Transverse colon (tissue), 4 donors: ENCODE measurements around the gene SIRT5. TPM values are rescaled to one million over a fixed set of nuclear protein-coding genes. Genes with fewer than 3 reads are reported as not detected.

ENCODE experiments used
- DNase-seq: peaks from one replicate; pipeline ENCODE4 v3.0.0-alpha.2; 2019
- H3K27ac ChIP-seq, 4 donors: fragments of 200-600 bp; sonication (generic); 2 replicates each; pipeline ENCODE4 v1.5.1; 2016 to 2018; ENCODE audit warnings: inconsistent platforms in 4 of 4
- H3K27me3 ChIP-seq: fragments of 200-600 bp; sonication (generic); 2 replicates; pipeline ENCODE4 v1.5.1; 2017; ENCODE audit warnings: inconsistent platforms
- H3K36me3 ChIP-seq, 4 donors: fragments of 200-600 bp; sonication (generic); 2 replicates each; pipeline ENCODE4 v1.5.1; 2017 to 2019; ENCODE audit warnings: inconsistent platforms in 4 of 4
- H3K4me1 ChIP-seq, 4 donors: fragments of 200-600 bp; sonication (generic); 2 replicates each; pipeline ENCODE4 v1.5.1; 2017 to 2020; ENCODE audit warnings: inconsistent platforms in 4 of 4
- H3K4me3 ChIP-seq, 4 donors: fragments of 200-600 bp; sonication (generic); 1 replicate in 1 of 4; 2 replicates in 3 of 4; pipeline versions ENCODE4 v1.5.1 to v1.6.1; 2017 to 2019; ENCODE audit warnings: inconsistent platforms in 4 of 4
- H3K9me3 ChIP-seq, 2 donors: fragments of 200-600 bp; sonication (generic); 2 replicates each; pipeline ENCODE4 v1.5.1; 2017 to 2019; ENCODE audit warnings: inconsistent platforms in 2 of 2
- EP300 ChIP-seq: sonication (generic); formaldehyde crosslinking; IDR thresholded peaks from one replicate; pipeline ENCODE4 v1.6.1; 2017; ENCODE audit warnings: antibody characterized with exemption, low read depth
- POLR2A ChIP-seq: fragments of 450-650 bp; IDR thresholded peaks from one replicate; pipeline ENCODE4 v1.6.1; 2016; ENCODE audit warnings: antibody characterized with exemption, mild to moderate bottlenecking, moderate library complexity
- POLR2AphosphoS5 ChIP-seq, 3 donors: sonication (generic); formaldehyde crosslinking; IDR thresholded peaks; one replicate each; pipeline ENCODE4 v1.6.1; 2016; ENCODE audit warnings: antibody characterized with exemption in 3 of 3
- WGBS, 2 donors: methylation state at CpG; one replicate each; pipeline ENCODE4 v1.1.5; 2018; ENCODE audit warnings: low coverage in 1 of 2; 5-methylcytosine and 5-hydroxymethylcytosine counted together
- in situ Hi-C, 4 donors: fragments of 200-750 bp; cut with MboI; loops; one replicate each; pipeline versions ENCODE4 v1.15.0 to v1.15.1; 2017; ENCODE audit warnings: low sequenced_read_pairs in 3 of 4, low pct_ligation_motif_present in 1 of 4, low pct_unique_long_range_greater_than_20kb in 1 of 4
- intact Hi-C: fragments of 100-400 bp; cut with DNase I; formaldehyde crosslinking; loops from one replicate; pipeline ENCODE4 v1.15.1; 2023; ENCODE audit warnings: low total_unique reads
- total RNA-seq, 4 donors: library from RNA; depleted of rRNA; stranded (reverse); fragments of >200 nt; gene quantifications; one replicate each; pipeline ENCODE4 v1.1.0, GENCODE V29; 2016
- TF ChIP-seq, protein P1 (sequence below), 5 experiments: fragments of 200-600 bp in 3 of 5; fragments of 450-650 bp in 2 of 5; sonication (generic) in 3 of 5; IDR thresholded peaks; 1 replicate in 2 of 5; 2 replicates in 3 of 5; pipeline ENCODE4 v1.5.1; 2016 to 2017; ENCODE audit warnings: antibody characterized with exemption in 5 of 5, inconsistent platforms in 3 of 5, mild to moderate bottlenecking in 2 of 5, moderate library complexity in 1 of 5

The SIRT5 gene
- total RNA-seq, 4 donors from 2014 or later, result 10.1 to 21.0 (median 13.9) TPM

GRCh38 chr6:13605634-13606033 is 31.2 kb downstream of the SIRT5 start:
- H3K4me3 ChIP-seq, result no peak overlapping the region
- in situ Hi-C loops, result no loop called here
- H3K4me1 ChIP-seq, result no peaks in the 10 kb centered on the region
- TF ChIP-seq, protein P1, sequence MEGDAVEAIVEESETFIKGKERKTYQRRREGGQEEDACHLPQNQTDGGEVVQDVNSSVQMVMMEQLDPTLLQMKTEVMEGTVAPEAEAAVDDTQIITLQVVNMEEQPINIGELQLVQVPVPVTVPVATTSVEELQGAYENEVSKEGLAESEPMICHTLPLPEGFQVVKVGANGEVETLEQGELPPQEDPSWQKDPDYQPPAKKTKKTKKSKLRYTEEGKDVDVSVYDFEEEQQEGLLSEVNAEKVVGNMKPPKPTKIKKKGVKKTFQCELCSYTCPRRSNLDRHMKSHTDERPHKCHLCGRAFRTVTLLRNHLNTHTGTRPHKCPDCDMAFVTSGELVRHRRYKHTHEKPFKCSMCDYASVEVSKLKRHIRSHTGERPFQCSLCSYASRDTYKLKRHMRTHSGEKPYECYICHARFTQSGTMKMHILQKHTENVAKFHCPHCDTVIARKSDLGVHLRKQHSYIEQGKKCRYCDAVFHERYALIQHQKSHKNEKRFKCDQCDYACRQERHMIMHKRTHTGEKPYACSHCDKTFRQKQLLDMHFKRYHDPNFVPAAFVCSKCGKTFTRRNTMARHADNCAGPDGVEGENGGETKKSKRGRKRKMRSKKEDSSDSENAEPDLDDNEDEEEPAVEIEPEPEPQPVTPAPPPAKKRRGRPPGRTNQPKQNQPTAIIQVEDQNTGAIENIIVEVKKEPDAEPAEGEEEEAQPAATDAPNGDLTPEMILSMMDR (IDR thresholded peaks at IDR 0.05), result no peak
- TF ChIP-seq POLR2AphosphoS5 (IDR thresholded peaks at IDR 0.05) (no peak), POLR2A (no peak), EP300 (no peak)
- 93 to 100% methylated on average over 4 of the region's 4 CpGs for WGBS, 2 donors
- no peaks in the 10 kb centered on the region for H3K9me3 ChIP-seq
- H3K27ac ChIP-seq, result no peak overlapping the region
- no peaks in the 10 kb centered on the region for H3K27me3 ChIP-seq
- intact Hi-C loops, result no loop called here
- peaks cover 0 to 17% (median 9%) of the 10 kb centered on the region in 4 donors for H3K36me3 ChIP-seq
- DNase-seq, result no peak

DNA sequence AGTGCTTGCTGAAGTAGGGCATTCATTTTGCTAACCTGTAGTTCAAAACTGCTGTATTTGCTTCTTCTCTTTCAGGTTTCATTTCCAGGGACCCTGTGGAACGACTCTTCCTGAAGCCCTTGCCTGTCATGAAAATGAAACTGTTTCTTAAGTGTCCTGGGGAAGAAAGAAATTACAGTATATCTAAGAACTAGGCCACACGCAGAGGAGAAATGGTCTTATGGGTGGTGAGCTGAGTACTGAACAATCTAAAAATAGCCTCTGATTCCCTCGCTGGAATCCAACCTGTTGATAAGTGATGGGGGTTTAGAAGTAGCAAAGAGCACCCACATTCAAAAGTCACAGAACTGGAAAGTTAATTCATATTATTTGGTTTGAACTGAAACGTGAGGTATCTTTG is 37.3 kb downstream of the SIRT5 start:
- Histone ChIP-seq H3K36me3 (no peaks in the 10 kb centered on the region), H3K27me3 (no peaks in the 10 kb centered on the region), H3K4me1 (peaks cover 0 to 22% (median 14%) of the 10 kb centered on the region in 4 donors), H3K9me3 (no peaks in the 10 kb centered on the region), H3K27ac (no peak overlapping the region), H3K4me3 (no peak overlapping the region)
- no peak for DNase-seq
- in situ Hi-C loops, result no loop called here
- WGBS, 2 donors, result 58 to 68% methylated on average over 4 of the region's 4 CpGs
- intact Hi-C loops, result loop anchor here (10.0 kb wide), 1 partner anchor 153 kb away; no protein-coding TSS in a partner anchor
- no peak for TF ChIP-seq EP300

GRCh38 chr6:13613029-13613594 is 38.7 kb downstream of the SIRT5 start:
- Histone ChIP-seq H3K27ac (no peak overlapping the region), H3K4me3 (no peak overlapping the region), H3K9me3 (no peaks in the 10 kb centered on the region), H3K27me3 (no peaks in the 10 kb centered on the region), H3K36me3 (no peaks in the 10 kb centered on the region), H3K4me1 (peaks cover 0 to 25% (median 17%) of the 10 kb centered on the region in 4 donors)
- TF ChIP-seq POLR2A (no peak), POLR2AphosphoS5 (IDR thresholded peaks at IDR 0.05) (no peak), EP300 (no peak)
- TF ChIP-seq, protein P1 (IDR thresholded peaks at IDR 0.05), result no peak
- 67 to 72% methylated on average over 2 to 3 of the region's 3 CpGs for WGBS, 2 donors
- in situ Hi-C loops (no loop called here), intact Hi-C loops (loop anchor here (10.0 kb wide), 1 partner anchor 152 kb away; no protein-coding TSS in a partner anchor)
- DNase-seq, result no peak

DNA sequence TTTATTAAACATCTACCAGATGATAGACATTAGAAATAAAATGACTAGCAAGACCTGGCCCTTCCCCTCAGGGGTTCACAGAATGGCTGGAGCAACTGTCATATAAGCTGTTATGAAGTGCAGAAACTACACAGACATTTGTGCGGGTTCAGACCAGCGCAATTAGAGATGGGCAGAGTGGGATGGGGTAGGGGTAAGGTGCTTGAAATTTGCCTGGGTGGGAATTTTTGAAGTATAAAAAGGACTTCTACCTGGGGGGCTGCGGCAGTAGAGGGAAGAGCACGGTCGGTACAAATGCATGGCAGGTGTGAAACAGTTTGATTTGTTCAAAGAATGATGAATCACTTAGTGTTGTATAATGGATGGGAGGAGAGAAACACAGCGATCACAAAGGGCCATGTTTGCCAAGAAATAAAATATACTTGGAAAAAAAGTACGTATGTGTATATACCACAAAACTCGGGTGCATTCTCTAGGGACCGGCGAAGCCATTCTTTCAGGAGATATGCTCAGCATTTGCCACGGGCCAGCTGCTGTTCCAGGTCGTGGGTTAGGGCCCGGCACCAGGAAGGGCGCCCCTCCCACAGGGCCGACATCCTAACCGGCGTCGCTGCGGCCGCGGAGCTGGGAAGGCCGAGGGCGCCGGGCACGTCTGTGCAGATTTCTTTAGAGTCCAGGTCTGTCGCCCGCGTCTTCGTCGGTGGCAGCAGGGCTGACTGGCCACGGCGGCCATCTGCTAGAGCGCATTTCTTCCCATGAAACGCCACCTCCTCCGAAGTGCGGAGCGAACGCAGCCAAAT is 39.9 kb downstream of the SIRT5 start:
- WGBS, 2 donors, result 6 to 22% methylated on average over 8 to 32 of the region's 38 CpGs

More for the DNA sequence above, 39.9 kb downstream of the SIRT5 start:
- in situ Hi-C loops, result no loop called here
- peak overlapping the region; percentile 91 to 95 (median 94) for H3K27ac ChIP-seq
- H3K9me3 ChIP-seq, result no peaks in the 10 kb centered on the region
- DNase-seq, result peak; percentile 59
- intact Hi-C loops, result loop anchor here (2.0 to 10.0 kb wide), 2 partner anchors 96 to 150 kb away; partner anchors contain the start of gene RANBP9
- TF ChIP-seq POLR2A, result no peak
- TF ChIP-seq, protein P1 (IDR thresholded peaks at IDR 0.05), result no peak
- no peak for TF ChIP-seq POLR2AphosphoS5 (IDR thresholded peaks at IDR 0.05)
- TF ChIP-seq EP300, result no peak
- peaks cover 0 to 25% (median 17%) of the 10 kb centered on the region in 4 donors for H3K4me1 ChIP-seq
- peak overlapping the region; percentile 48 to 91 (median 71) for H3K4me3 ChIP-seq
- peaks cover 0 to 10% (median 5%) of the 10 kb centered on the region in 4 donors for H3K36me3 ChIP-seq
- no peaks in the 10 kb centered on the region for H3K27me3 ChIP-seq
